Keratinocyte (primary cell): ENCODE measurements around the gene TRIM67.

Source experiments
- CTCF ChIP-seq, 3 experiments: IDR thresholded peaks in 1 of 3; conservative IDR thresholded peaks in 1 of 3; optimal IDR thresholded peaks in 1 of 3; 2 replicates in 2 of 3; 3 replicates in 1 of 3; pipeline versions ENCODE3 to v1.5.1; 2011; ENCODE audit warnings: low read length in 3 of 3, mild to moderate bottlenecking in 3 of 3, moderate library complexity in 2 of 3, control low read depth in 1 of 3, inconsistent platforms in 1 of 3; ENCODE audit not compliant: insufficient read depth in 2 of 3; ENCODE audit errors: extremely low read depth in 1 of 3
- EZH2 ChIP-seq: IDR thresholded peaks from one replicate; pipeline ENCODE4 v1.6.1; 2012; ENCODE audit warnings: inconsistent platforms, mild to moderate bottlenecking, low read length, moderate library complexity

- TF ChIP-seq CTCF (optimal IDR thresholded peaks at IDR 0.05 in 1 of 3, IDR thresholded peaks at IDR 0.05 in 1 of 3, conservative IDR thresholded peaks at IDR 0.05 in 1 of 3; ENCODE audit: extremely low read depth in 1 of 3, insufficient read depth in 2 of 3, low read length in 3 of 3) (no peak), EZH2 (no peak)
Observed at GRCh38 chr1:231147896-231148295, 14.0 kb upstream of the TRIM67 start.
